HTR-8/SVneo (cell line): Measurements from ENCODE around the gene THSD7A.

Experiments
- DNase-seq: peaks from one replicate; pipeline ENCODE4 v3.0.0; 2011; ENCODE audit warnings: low spot score, mixed read lengths; ENCODE audit not compliant: insufficient read length
- FAIRE-seq: peaks from 2 replicates; lab custom pipeline; 2011; peaks lifted over from hg19 to GRCh38; lab: Jason Lieb, UNC

THSD7A gene

GRCh38 chr7:11593322-11593721 is 238.7 kb downstream of the THSD7A start:
- DNase-seq (no peak), FAIRE-seq (no peak)

GRCh38 chr7:11592699-11593098 is 239.3 kb downstream of the THSD7A start:
- FAIRE-seq (no peak), DNase-seq (no peak)

- no peak for DNase-seq
- FAIRE-seq = no peak
Measured at GRCh38 chr7:11591943-11592342, 240.1 kb downstream of the THSD7A start.

- no peak for DNase-seq
- FAIRE-seq = no peak
Measured at GRCh38 chr7:11591055-11591633, 240.9 kb downstream of the THSD7A start.

- DNase-seq (no peak), FAIRE-seq (no peak)
Measured at GRCh38 chr7:11589251-11589650, 242.7 kb downstream of the THSD7A start.

- FAIRE-seq = no peak
- DNase-seq = no peak
Measured at GRCh38 chr7:11587814-11588213, 244.2 kb downstream of the THSD7A start.

- FAIRE-seq (no peak), DNase-seq (no peak)
Measured at GRCh38 chr7:11587048-11587447, 244.9 kb downstream of the THSD7A start.

GRCh38 chr7:11584406-11585031 is 247.5 kb downstream of the THSD7A start:
- FAIRE-seq = no peak
- DNase-seq = no peak

GRCh38 chr7:11579141-11579540 is 252.9 kb downstream of the THSD7A start:
- no peak for DNase-seq
- no peak for FAIRE-seq

GRCh38 chr7:11576310-11576709 is 255.7 kb downstream of the THSD7A start:
- FAIRE-seq = no peak
- DNase-seq = no peak

- FAIRE-seq (no peak), DNase-seq (no peak)
Measured at GRCh38 chr7:11573128-11573750, 258.8 kb downstream of the THSD7A start.

GRCh38 chr7:11570922-11571550 is 261.0 kb downstream of the THSD7A start:
- FAIRE-seq (no peak), DNase-seq (no peak)

- no peak for DNase-seq
- no peak for FAIRE-seq
Measured at GRCh38 chr7:11570205-11570604, 261.8 kb downstream of the THSD7A start.

GRCh38 chr7:11567571-11567970 is 264.4 kb downstream of the THSD7A start:
- FAIRE-seq = no peak
- no peak for DNase-seq

- FAIRE-seq = no peak
- no peak for DNase-seq
Measured at GRCh38 chr7:11557627-11558026, 274.4 kb downstream of the THSD7A start.

GRCh38 chr7:11552676-11553296 is 279.2 kb downstream of the THSD7A start:
- no peak for DNase-seq
- no peak for FAIRE-seq

GRCh38 chr7:11551470-11551869 is 280.5 kb downstream of the THSD7A start:
- FAIRE-seq (no peak), DNase-seq (no peak)

- FAIRE-seq (no peak), DNase-seq (no peak)
Measured at GRCh38 chr7:11548532-11548931, 283.5 kb downstream of the THSD7A start.

GRCh38 chr7:11541330-11541729 is 290.7 kb downstream of the THSD7A start:
- DNase-seq (no peak), FAIRE-seq (no peak)

- no peak for FAIRE-seq
- DNase-seq = no peak
Measured at GRCh38 chr7:11540271-11540761, 291.7 kb downstream of the THSD7A start.

- DNase-seq = no peak
- FAIRE-seq = no peak
Measured at GRCh38 chr7:11539853-11540252, 292.1 kb downstream of the THSD7A start.
